GM18867 (cell line): ENCODE data around the gene GIPC2.

Experiments
- ATAC-seq: cut with Tn5 transposase; IDR thresholded peaks from one replicate; pipeline ENCODE4 v1.9.1; 2021; ENCODE audit warnings: mild to moderate bottlenecking, moderate library complexity; ENCODE audit not compliant: unreplicated experiment

GIPC2 gene

GRCh38 chr1:78136680-78137079 lies 90.9 kb downstream of the GIPC2 start:
- no peak for ATAC-seq

DNA sequence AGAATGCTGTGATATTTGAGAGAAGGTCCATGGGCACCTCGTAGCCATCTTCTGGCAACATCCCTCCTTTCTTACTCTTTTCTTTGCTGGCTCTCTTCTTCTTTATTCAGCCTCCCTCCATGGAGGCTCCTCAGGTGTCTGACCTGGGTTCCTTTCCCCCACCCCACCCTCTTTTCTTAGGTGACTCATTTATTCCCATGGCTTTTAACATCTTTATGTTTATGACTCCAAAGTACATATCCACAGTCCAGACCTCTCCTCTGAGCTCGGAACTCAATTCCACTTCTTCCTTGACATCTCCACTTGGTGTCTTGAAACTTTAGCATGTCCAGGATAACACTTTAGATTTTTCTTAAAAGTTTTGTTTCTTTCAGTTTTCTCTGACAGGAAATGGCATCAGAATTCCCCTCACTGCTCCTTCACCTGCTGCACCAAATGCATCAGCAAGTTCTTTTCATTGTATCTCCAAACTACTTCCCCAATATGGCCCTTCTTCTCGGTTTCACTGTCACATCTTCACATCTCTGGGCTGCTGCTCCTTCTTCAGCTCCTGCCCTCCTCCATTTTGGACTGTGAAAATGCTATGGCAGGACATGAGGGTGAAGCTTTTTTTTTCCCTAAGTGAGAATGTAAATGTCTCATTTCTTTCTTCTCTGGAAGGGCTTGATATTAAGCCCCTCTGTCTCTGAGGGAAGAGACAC lies 95.9 kb downstream of the GIPC2 start:
- no peak for ATAC-seq

GRCh38 chr1:78142736-78143135 lies 97.0 kb downstream of the GIPC2 start:
- peak; percentile 23 for ATAC-seq

DNA sequence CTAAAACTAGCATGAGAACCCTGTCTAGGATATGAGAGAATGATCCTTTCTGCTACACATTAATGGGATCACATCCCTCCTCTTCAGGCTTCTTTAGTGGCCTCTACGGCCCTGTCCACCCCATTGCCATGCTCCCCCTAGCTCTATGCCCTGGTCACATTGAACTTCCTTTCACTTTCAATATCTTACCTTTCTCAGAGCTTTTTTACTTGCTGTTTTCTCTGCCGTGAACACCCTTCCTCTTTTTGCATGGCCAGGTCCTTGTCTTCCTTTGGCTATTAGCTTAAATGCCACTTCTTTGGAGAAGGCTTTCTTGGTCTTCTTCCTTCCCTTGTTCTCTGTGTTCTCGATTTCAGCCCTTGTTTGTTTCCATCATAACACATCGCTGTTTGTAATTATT lies 97.4 kb downstream of the GIPC2 start:
- peak; percentile 90 for ATAC-seq

GRCh38 chr1:78143673-78144072 lies 97.9 kb downstream of the GIPC2 start:
- ATAC-seq: no peak

DNA sequence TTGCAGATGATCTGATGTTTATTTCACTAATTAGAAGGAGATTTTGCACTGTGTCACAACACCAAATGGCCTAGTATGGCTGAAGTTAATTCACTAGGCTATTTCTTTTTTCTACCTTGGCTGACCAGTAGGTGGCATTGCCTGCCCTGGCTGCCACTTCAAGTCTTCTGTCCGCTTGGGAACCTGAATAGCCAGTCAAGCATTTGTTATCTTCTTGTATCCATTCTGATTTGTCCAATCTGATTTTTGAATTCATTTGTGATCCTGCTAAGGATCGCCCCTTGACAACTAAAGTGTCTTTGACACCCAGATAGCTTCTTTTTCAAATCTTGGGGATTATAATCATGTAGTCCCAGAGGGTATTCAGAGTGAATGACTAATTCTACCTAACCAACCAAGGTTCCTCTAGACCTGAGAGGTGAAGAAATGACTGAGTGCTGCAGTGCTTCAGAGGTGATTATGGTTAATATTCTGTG lies 99.4 kb downstream of the GIPC2 start:
- ATAC-seq: peak; percentile 79

DNA sequence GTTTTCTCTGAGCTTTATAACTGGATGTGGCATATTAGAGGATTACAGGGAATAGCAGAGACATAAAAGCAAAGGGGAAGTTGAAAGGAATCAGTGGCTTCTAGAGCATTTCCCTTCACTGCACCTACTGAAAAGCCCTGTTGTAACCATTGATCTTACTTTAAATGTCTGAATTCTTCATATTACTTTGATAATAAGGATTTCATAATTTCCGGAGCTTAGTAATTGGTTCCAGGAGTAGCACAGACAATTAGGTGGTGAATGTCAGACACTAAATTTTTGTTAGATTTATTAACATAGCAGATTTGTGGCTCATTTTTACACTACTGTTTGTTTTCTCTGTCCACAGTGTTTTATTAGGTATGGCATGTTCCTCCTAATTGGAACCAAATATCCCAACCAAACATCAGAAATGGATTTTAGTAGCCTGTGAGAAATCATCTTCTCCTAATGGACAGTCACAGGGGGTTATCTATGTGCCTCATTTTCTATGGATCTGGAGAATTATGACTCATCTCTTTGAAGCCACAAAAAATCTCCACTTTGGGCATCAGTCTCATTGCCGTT lies 100.5 kb downstream of the GIPC2 start:
- no peak for ATAC-seq

DNA sequence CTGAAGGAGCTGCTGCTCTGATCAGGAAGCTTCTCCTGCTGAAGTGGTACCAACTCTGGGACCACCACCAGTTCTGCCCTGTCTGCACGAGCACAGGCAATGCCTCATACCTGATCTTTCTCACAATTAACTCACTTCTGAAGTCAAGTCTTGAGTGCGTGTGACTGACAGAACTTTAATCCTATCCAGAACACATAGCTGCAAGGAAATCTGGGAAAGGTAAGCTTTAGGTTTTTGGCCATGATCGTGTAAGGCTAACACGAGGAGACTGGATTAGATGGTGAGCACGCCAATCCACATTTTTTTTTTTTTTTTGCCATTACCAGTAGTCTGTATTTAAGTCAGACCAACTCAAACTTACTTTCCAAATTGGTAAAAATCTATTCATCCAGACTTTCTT lies 101.3 kb downstream of the GIPC2 start:
- no peak for ATAC-seq

DNA sequence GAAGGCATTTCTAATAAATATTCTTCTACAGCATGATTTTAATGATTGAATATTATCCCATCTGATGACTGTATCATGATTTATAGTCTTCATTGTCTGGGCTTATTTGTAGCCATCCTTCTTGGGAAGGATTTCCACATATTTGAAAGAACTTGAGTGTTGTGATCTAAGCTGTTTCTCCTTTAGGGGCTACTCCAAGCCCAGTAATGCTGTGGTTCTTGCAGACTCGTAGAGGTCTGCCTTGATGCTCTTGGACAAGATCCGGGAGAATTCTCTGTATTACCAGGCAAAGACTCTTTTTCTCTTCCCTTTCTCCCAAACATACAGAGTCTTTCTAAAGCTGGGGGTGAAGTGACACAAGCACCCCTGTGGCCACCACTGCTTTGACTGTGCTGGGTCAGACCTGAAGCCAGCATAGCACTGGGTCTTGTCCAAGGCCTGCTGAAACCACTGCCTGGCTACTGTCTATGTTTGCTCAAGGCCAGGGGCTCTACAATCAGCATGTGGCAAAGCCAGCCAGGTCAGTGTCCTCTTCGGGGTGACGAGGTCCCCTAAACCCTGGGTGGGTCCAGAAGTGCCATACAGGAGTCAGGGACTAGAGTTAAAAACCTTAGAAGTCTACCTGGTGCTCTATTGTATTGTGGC lies 107.4 kb downstream of the GIPC2 start:
- ATAC-seq: no peak

- ATAC-seq: no peak
Measured at GRCh38 chr1:78155121-78155520, 109.4 kb downstream of the GIPC2 start.

- no peak for ATAC-seq
Measured at GRCh38 chr1:78156805-78157521, 111.2 kb downstream of the GIPC2 start.

DNA sequence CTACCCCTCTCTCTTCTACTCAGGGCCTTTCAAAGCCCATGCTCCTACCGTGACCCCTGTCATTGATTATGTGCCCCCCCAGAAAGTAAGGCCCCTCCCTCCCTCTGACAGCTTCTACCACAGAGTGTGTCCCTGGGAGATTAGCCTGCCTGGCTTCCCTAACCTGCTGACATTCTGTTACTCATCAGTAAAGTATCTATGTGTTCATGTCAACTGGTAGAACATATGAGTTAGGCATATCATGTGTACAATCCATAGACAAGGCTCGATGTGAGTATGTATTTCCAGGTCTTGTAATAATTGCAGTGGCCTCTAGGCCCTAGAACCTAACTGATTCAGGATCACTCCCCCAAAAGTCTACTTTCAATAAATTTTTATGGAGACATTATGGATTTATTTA lies 120.0 kb downstream of the GIPC2 start:
- no peak for ATAC-seq

DNA sequence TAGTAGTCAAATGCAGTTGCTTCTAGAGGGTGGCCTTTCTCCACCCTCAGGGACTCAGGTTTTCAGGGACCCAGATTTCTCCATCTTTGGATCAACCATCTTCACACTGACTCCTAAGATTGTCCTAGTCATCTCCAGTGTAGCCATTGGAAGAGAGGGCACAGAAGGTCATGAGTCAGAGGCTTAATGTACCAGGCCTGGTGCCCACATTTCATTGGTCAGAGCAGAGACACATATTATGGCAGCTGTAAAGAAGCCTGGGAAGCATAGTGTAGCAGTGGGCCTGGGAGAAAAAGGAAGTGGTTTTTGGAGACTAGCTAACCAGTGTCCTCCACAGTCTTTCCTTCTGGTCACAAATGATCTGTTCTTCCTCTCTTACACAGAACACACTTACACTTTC lies 122.5 kb downstream of the GIPC2 start:
- ATAC-seq: no peak

GRCh38 chr1:78170859-78171258 lies 125.1 kb downstream of the GIPC2 start:
- no peak for ATAC-seq

GRCh38 chr1:78171736-78172590 lies 126.2 kb downstream of the GIPC2 start:
- no peak for ATAC-seq

GRCh38 chr1:78176448-78176847 lies 130.7 kb downstream of the GIPC2 start:
- ATAC-seq: no peak

GRCh38 chr1:78177708-78178270 lies 132.0 kb downstream of the GIPC2 start:
- no peak for ATAC-seq

GRCh38 chr1:78178816-78179215 lies 133.1 kb downstream of the GIPC2 start:
- ATAC-seq: no peak

GRCh38 chr1:78184460-78185072 lies 138.8 kb downstream of the GIPC2 start:
- ATAC-seq: peak; percentile 58
